Nephron (organoid): ENCODE results near the gene ALMS1.
A peak's percentile ranks its signal among the peaks of the same experiment; 100 is the strongest.

Experiments
- H3K27ac Mint-ChIP-seq, 3 experiments: 2 replicates each; pipeline ENCODE4 v1.8.0; 2020; ENCODE audit warnings: mixed read lengths in 3 of 3, mild to moderate bottlenecking in 2 of 3, moderate library complexity in 1 of 3
- H3K27me3 Mint-ChIP-seq: 2 replicates; pipeline ENCODE4 v1.8.0; 2021; ENCODE audit warnings: low read depth, mild to moderate bottlenecking, moderate library complexity, mixed read lengths
- H3K36me3 Mint-ChIP-seq: 2 replicates; pipeline ENCODE4 v1.8.0; 2020; ENCODE audit warnings: low read depth, mixed read lengths
- H3K4me1 Mint-ChIP-seq: 2 replicates; pipeline ENCODE4 v1.8.0; 2020; ENCODE audit warnings: mixed read lengths
- H3K4me3 Mint-ChIP-seq, 3 experiments: 2 replicates each; pipeline ENCODE4 v1.8.0; 2020; ENCODE audit warnings: mild to moderate bottlenecking in 3 of 3, mixed read lengths in 3 of 3, moderate library complexity in 2 of 3
- H3K9me3 Mint-ChIP-seq: 2 replicates; pipeline ENCODE4 v1.8.0; 2020; ENCODE audit warnings: mixed read lengths
- CTCF ChIP-seq, 3 experiments: fragments of 200-600 bp; sonication (generic); IDR thresholded peaks; one replicate each; pipeline ENCODE4 v1.5.0; 2021; ENCODE audit warnings: antibody characterized with exemption in 3 of 3; ENCODE audit not compliant: unreplicated experiment in 3 of 3

Gene ALMS1

GRCh38 chr2:73426176-73426575, 40.5 kb downstream of the ALMS1 start:
- TF ChIP-seq CTCF (IDR thresholded peaks at IDR 0.05; ENCODE audit: unreplicated experiment in 3 of 3) = no peak
- H3K9me3 Mint-ChIP-seq = no peaks in the 10 kb centered on the region
- peak overlapping the region in 1 of 3 experiments; percentile 73 for H3K27ac Mint-ChIP-seq
- no peak overlapping the region for H3K4me3 Mint-ChIP-seq
- H3K36me3 Mint-ChIP-seq = peaks cover 32% of the 10 kb centered on the region
- no peaks in the 10 kb centered on the region for H3K4me1 Mint-ChIP-seq
- no peaks in the 10 kb centered on the region for H3K27me3 Mint-ChIP-seq

- TF ChIP-seq CTCF (IDR thresholded peaks at IDR 0.05; ENCODE audit: unreplicated experiment in 3 of 3) = no peak
- Mint-ChIP-seq H3K27ac (no peak overlapping the region), H3K27me3 (no peaks in the 10 kb centered on the region), H3K4me1 (no peaks in the 10 kb centered on the region), H3K36me3 (peaks cover 15% of the 10 kb centered on the region), H3K4me3 (no peak overlapping the region), H3K9me3 (peaks cover 5% of the 10 kb centered on the region)
Observed at GRCh38 chr2:73436019-73436418, 50.4 kb downstream of the ALMS1 start.

- H3K27me3 Mint-ChIP-seq = no peaks in the 10 kb centered on the region
- TF ChIP-seq CTCF (IDR thresholded peaks at IDR 0.05; ENCODE audit: unreplicated experiment in 3 of 3) = no peak
- H3K9me3 Mint-ChIP-seq = no peaks in the 10 kb centered on the region
- no peaks in the 10 kb centered on the region for H3K4me1 Mint-ChIP-seq
- no peak overlapping the region for H3K27ac Mint-ChIP-seq
- no peak overlapping the region for H3K4me3 Mint-ChIP-seq
- peaks cover 43% of the 10 kb centered on the region for H3K36me3 Mint-ChIP-seq
Observed at GRCh38 chr2:73444202-73444601, 58.6 kb downstream of the ALMS1 start.

- no peaks in the 10 kb centered on the region for H3K4me1 Mint-ChIP-seq
- no peak for TF ChIP-seq CTCF (IDR thresholded peaks at IDR 0.05; ENCODE audit: unreplicated experiment in 3 of 3)
- no peaks in the 10 kb centered on the region for H3K9me3 Mint-ChIP-seq
- H3K27me3 Mint-ChIP-seq = no peaks in the 10 kb centered on the region
- peaks cover 60% of the 10 kb centered on the region for H3K36me3 Mint-ChIP-seq
- no peak overlapping the region for H3K4me3 Mint-ChIP-seq
- no peak overlapping the region for H3K27ac Mint-ChIP-seq
Observed at GRCh38 chr2:73448856-73449255, 63.2 kb downstream of the ALMS1 start.

- Mint-ChIP-seq H3K4me3 (no peak overlapping the region), H3K9me3 (no peaks in the 10 kb centered on the region), H3K27me3 (no peaks in the 10 kb centered on the region), H3K36me3 (peaks cover 65% of the 10 kb centered on the region), H3K27ac (no peak overlapping the region), H3K4me1 (no peaks in the 10 kb centered on the region)
- TF ChIP-seq CTCF (IDR thresholded peaks at IDR 0.05; ENCODE audit: unreplicated experiment in 3 of 3) = no peak
Observed at GRCh38 chr2:73449404-73449803, 63.8 kb downstream of the ALMS1 start.

- Mint-ChIP-seq H3K4me3 (no peak overlapping the region), H3K36me3 (peaks cover 78% of the 10 kb centered on the region), H3K4me1 (no peaks in the 10 kb centered on the region), H3K27ac (no peak overlapping the region), H3K27me3 (no peaks in the 10 kb centered on the region), H3K9me3 (no peaks in the 10 kb centered on the region)
- no peak for TF ChIP-seq CTCF (IDR thresholded peaks at IDR 0.05; ENCODE audit: unreplicated experiment in 3 of 3)
Observed at GRCh38 chr2:73451263-73451972, 65.8 kb downstream of the ALMS1 start.
